ENCODE results near the gene PPM1D.

DNA sequence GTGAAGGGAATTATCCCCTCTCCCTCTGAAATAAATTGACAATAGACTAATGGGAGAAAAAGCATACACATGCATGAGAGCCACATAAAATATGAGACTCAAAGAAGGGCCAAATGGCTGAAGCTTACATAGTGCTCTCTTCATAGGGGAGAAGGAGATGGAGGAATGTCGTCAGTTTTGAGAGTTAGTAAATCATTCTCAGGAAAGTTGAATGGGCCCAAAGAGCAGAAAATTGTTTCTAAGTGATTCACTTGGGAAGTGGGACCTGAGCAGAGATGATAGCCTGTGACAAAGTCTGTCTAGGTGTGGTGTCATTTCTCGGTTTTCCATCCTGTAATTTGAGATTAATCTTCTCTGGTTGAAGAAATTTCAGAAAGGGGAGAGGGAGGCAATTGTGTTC, 112.7 kb downstream of the PPM1D start:
- TF ChIP-seq GATA2 (IDR thresholded peaks at IDR 0.05; ENCODE audit: low read depth, low read length): no peak
- no peak for TF ChIP-seq GATA3 (IDR thresholded peaks at IDR 0.05; ENCODE audit: low read depth, low read length)
